HG03196 (cell line): ENCODE measurements around the gene SYTL3.

Experiments
- ATAC-seq: cut with Tn5 transposase; IDR thresholded peaks from one replicate; pipeline ENCODE4 v1.9.1; 2021; ENCODE audit not compliant: unreplicated experiment

The SYTL3 gene

DNA sequence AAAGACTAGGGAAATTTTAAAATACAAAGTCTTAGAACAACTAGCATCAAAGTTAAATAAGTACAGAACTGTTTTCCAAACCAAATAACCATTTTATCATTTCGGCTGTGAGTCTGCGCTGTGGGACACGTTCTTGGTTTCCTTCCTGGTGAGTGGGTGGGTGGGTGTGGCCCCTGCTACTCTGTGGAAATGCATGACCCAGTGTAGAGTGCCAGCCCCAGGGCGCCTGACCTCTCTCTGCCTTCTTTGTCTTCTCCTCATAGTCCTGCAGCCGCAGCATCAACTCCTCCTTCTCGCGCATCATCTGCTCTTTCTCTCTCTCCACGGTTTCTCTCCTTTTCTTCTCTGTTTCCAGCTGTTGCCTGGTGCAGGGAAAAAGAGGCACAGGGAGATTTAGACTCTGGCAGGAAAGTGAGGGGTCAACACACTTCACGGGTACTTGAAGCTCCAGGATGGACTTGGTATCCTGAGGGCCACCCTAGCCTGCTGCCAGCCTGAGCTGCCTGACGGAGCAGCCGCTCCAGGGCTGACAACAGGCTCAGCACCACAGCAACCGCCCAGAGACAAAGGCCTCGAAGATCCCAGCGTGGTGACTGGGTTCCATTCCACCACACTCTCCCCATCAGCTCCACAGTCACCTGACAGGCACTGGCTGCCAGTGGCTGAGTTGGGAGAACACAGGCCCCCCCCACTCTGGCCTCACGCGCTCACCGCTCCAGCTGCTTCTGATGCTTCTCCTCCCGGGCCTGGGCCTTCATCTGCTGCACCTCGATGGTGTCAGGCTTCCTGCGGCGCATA is 120.9 kb downstream of the SYTL3 start:
- no peak for ATAC-seq

GRCh38 chr6:158771399-158772152 is 121.7 kb downstream of the SYTL3 start:
- no peak for ATAC-seq

DNA sequence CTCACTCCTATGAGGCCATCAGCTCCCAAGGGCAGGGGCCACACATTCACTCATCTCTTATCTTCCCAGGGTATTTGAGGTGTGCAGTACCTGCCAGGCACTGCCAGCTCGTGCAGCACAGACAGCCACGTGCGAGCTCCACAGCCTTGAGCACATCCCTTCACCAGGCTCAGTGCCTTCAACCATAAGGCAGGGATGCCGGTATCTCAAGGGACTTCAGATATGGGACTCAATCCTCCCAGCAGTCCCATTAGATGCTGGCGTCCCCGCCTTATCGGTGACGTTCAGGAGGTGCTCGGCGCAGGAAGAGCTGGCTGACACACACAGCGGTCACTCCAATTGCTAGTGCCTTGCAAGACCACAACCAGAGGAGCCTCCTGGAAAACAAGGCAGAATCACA is 122.3 kb downstream of the SYTL3 start:
- ATAC-seq, result no peak

DNA sequence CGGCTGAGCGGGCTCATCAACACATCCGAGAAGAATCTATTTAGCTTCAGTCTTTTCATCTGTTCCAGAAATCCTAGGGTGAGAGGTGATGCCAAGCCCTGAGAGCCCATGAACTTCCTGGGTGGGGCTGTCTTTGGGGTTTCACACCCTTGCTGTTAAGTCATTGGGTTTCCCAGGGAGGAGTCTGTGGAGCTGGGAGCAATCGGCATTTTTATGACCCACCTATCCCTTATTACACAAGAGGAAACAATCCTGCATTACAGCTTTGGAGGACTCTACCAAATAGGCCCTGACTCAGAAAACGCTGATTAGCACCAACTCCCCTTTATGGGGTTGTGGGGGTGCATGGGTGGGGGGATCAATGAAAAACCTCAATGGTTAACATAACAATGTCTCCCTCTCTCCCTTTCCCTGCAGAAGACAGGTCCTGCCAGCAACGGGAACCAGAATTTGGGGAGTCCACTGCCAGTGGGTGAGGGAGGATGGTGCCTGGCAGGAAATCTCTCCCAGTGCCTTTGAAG is 123.1 kb downstream of the SYTL3 start:
- ATAC-seq, result no peak

DNA sequence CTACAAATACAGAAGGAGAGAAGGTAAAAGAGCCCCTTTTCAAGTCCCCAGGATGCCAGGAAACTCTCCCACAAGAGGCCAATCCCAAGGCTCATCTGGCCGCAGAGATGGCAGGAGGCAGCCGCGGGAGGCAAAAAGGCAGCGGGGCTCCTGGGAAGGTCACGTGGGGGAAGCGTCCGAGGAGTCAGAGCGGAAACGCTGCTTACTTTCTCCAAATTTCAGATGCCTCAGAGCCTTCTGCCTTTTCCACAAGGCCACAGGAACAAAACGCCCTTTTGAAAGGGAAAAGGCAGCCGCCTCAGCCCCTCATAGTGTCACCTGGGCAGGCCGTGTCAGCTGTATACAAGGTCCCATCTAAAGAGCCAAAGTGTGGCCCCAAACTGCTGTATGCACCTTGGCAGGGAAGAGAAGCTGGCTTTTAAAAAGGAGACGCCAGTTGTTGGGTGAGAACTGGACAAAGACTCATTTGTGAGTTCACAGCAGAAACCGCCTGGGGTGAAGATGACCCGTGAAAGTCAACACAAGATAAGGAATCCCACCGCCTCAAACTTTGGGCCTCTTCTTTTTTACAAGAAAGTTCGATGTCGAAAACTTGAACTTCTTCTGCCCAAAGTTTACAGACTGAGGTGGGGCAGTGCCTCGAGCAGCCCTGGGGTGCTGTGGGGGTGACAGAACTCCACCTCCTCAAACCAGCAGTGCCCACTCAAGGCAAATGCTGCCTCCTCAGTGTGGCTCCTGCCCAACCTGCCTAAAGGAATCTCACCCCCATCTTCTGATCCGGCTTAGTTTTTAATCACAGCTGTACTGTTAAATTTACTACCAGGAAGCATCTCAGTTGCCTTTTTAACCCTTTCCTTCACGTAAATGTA is 124.0 kb downstream of the SYTL3 start:
- ATAC-seq, result no peak

DNA sequence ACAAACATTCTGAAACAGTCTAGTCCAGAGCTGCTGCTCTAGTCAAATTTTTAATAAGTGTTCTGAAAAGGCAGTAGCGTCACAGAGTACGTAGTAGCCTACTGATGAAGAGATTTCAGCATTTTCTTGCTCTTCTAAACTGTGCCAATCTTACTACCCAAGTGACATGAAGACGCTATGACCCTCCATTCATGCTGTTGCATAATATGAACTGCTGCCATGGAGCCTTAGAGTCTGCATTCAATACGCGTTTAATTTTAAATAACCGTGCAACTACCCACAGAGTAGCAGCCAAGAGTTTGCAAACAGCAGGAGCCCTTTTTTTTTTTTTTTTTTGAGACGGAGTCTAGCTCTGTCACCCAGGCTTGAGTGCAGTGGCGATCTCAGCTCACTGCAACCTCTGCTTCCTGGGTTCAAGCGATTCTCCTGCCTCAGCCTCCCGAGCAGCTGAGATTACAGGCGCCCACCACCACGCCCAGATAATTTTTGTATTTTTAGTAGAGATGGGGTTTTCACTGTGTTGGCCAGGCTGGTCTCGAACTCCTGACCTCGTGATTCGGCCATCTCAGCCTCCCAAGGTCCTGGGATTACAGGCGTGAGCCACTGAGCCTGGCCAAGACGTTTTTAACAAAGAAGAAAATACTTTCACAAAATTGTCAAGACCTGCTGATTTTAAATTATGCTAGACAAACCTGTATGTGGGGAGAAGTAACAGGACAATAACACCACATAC is 125.0 kb downstream of the SYTL3 start:
- no peak for ATAC-seq

GRCh38 chr6:158775832-158776231 is 126.0 kb downstream of the SYTL3 start:
- ATAC-seq, result no peak

DNA sequence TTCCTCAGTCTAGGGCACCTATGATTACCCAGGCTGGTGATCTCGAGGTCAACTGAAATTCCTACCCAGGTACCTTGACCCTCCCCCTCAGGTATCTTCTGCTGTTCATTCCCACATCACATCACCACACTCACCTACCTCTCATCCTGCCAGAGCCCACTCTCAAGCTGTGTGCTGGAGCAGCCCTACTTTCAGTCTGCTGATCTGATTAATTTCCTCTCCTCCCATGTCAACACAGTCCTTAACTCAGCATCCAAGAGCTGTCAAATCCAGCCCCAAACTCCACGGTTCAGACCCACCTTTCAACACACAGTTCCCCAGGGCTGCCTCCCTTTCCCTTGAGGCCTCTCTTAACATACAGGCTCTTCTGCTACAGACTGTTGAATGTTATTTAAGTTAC is 126.9 kb downstream of the SYTL3 start:
- no peak for ATAC-seq

GRCh38 chr6:158777510-158777909 is 127.7 kb downstream of the SYTL3 start:
- no peak for ATAC-seq

DNA sequence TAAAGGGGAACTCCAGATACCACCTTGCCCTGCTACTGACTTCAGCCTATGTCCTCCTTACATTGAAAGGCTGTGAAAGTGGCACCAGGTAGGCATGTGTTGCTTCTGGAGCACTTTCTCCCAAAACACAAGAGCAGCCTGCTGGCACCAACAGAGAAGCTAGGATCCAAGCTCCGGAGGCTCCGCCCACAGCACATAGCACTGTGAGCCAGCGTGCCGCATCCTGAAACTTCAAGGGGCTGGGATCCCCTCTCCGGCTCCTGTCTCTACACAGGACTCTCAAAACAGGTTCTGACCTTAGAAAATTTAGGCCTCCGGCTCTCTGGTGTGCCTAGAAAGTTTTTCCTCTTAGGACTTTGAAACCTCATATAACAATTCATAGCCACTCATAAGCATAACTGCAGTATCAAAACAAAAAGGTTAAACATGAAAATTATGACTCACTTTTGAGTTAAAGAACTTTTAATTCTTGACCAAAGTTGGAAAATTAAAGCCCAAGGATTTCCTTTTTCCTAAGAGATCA is 128.2 kb downstream of the SYTL3 start:
- no peak for ATAC-seq

- no peak for ATAC-seq
These were observed 130.5 kb downstream of the SYTL3 start for GRCh38 chr6:158780246-158780884.

GRCh38 chr6:158780988-158781691 is 131.3 kb downstream of the SYTL3 start:
- no peak for ATAC-seq

GRCh38 chr6:158781692-158782373 is 132.0 kb downstream of the SYTL3 start:
- ATAC-seq, result no peak

DNA sequence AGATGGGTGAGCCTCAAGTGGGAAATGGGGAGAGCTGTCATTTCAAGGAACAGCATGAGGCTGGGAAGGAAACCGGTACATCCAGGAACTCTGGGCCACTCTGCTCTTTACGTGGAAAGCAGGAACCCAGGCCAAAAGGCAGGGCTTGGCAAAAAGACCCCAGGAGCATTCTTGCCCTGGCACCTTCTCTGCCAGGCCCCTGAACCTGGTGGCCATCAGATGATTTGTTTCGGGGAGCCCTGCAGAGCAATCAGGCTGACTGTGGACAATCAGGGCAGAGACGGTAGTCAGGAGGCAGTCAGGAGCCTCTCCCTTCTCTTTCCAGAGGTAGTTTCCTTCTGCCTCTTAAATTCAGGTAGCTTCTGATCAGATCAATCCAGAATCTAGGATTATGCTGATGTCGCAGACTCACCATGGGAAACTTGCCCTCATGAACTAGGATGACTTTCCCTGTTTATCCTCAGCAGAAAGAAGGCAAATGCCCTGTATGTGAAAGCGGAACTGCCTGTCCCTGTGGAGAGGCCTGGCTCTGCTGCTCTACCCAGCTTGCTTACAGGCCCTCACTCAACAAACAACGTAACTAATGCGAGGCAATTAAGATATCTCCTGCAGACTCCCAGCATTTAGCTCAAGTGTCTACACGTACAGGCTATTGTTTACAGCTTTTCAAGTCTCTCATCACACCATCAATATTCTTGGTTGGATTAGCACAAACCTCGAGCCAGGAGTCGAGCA is 132.7 kb downstream of the SYTL3 start:
- ATAC-seq, result no peak

GRCh38 chr6:158783167-158783450 is 133.3 kb downstream of the SYTL3 start:
- no peak for ATAC-seq

DNA sequence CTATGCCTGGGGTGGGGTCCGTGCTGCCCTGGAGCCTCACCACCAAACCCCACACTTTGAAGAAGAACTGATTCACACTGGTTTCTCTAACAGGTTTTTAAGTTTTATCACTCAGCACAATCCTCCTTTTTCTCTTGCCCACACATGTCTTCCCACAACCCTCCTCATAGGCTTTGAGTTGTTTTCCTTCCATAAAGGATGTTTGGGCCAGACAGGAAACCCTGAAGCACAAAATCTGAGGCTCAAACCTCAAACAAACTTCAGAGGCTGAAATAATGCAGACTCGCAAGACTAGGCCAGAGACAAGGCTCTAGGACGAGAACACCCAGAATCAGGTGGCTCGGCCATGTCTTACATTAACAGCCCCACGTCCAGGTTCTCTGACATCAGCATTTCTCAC is 134.0 kb downstream of the SYTL3 start:
- ATAC-seq, result no peak

DNA sequence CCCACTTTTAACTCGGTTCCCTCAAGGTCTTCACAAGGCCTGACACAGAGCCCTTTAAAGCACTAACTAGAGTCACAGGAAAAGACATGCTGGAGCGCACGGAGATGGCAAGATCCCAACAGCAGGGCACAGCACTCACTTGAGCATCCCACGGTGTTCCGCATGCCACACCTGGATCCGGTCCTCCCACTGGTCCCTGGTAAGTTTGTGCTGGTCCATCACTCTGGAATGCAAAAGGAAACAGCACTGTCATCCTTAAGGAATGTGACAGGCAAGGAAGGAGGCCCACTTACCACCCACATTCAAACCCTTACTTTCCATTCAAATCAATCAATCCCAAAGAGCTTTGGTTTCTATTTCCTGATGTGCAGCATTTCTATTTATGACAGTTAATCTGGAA is 134.7 kb downstream of the SYTL3 start:
- no peak for ATAC-seq

DNA sequence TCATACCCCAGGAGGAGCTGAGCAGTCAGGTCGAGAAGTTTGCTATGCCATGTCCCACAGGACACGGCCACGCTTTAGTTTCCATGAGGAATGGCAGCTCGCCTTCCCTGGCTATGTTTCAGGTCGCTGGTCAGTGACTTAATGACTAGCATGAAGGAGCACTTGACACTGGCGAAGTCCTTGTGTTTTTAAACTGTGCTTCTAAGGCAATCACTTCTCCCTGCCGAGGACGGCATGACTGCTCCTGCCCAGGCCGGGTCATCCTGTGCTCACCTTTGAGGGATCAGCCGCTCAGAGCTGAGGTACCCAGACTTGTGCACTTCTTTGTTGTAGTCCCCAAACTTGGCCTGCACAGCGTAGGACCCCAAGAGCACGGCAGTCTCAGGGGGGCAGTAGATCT is 135.2 kb downstream of the SYTL3 start:
- ATAC-seq, result no peak
